Astrocyte (in vitro differentiated cells and primary cell): ENCODE measurements around the gene PEX5L. TPM values are rescaled to one million over a fixed set of nuclear protein-coding genes. Genes with fewer than 3 reads are reported as not detected.

Source experiments
- DNase-seq: peaks from one replicate; pipeline ENCODE4 v3.0.0-alpha.2; 2010; ENCODE audit warnings: low read depth
- FAIRE-seq: peaks from 2 replicates; lab custom pipeline; 2011; peaks lifted over from hg19 to GRCh38; lab: Jason Lieb, UNC
- H2AFZ ChIP-seq: 2 replicates; pipeline ENCODE4 v1.6.0; 2012; ENCODE audit warnings: low read depth, low read length, inconsistent platforms
- H3K27ac ChIP-seq: 2 replicates; pipeline ENCODE4 v1.5.1; 2011; ENCODE audit warnings: low read depth, low read length, inconsistent platforms
- H3K27me3 ChIP-seq: 2 replicates; pipeline ENCODE4 v1.6.0; 2011; ENCODE audit warnings: low read length, inconsistent platforms; ENCODE audit not compliant: insufficient read depth
- H3K36me3 ChIP-seq: 2 replicates; pipeline ENCODE4 v1.5.1; 2011; ENCODE audit warnings: low read length, inconsistent platforms; ENCODE audit not compliant: insufficient read depth
- H3K4me1 ChIP-seq: 2 replicates; pipeline ENCODE4 v1.5.1; 2011; ENCODE audit warnings: low read length, inconsistent platforms; ENCODE audit not compliant: insufficient read depth
- H3K4me2 ChIP-seq: 2 replicates; pipeline ENCODE4 v1.6.0; 2012; ENCODE audit warnings: low read length, inconsistent platforms
- H3K4me3 ChIP-seq: 2 replicates; pipeline ENCODE4 v1.5.1; 2011; ENCODE audit warnings: low read depth, mild to moderate bottlenecking, low read length, inconsistent platforms; ENCODE audit not compliant: insufficient read depth
- H3K79me2 ChIP-seq: 2 replicates; pipeline ENCODE4 v1.6.0; 2012; ENCODE audit warnings: mild to moderate bottlenecking, low read length, inconsistent platforms; ENCODE audit not compliant: insufficient read depth
- H3K9ac ChIP-seq: 2 replicates; pipeline ENCODE4 v1.6.0; 2012; ENCODE audit warnings: mild to moderate bottlenecking, low read length, inconsistent platforms
- H3K9me3 ChIP-seq: 2 replicates; pipeline ENCODE4 v1.5.1; 2012; ENCODE audit warnings: low read depth, mild to moderate bottlenecking, low read length, inconsistent platforms; ENCODE audit not compliant: insufficient read depth
- H4K20me1 ChIP-seq: 2 replicates; pipeline ENCODE4 v1.6.0; 2012; ENCODE audit warnings: low read length, inconsistent platforms; ENCODE audit not compliant: insufficient read depth
- H3K27ac Mint-ChIP-seq: one replicate; pipeline ENCODE4 v1.8.0; 2021; ENCODE audit warnings: mild to moderate bottlenecking, mixed read lengths; ENCODE audit not compliant: unreplicated experiment
- H3K27me3 Mint-ChIP-seq: one replicate; pipeline ENCODE4 v1.8.0; 2021; ENCODE audit warnings: low read depth, mixed read lengths; ENCODE audit not compliant: unreplicated experiment
- H3K36me3 Mint-ChIP-seq: one replicate; pipeline ENCODE4 v1.8.0; 2021; ENCODE audit warnings: low read depth, mixed read lengths; ENCODE audit not compliant: unreplicated experiment
- H3K4me1 Mint-ChIP-seq: one replicate; pipeline ENCODE4 v1.8.0; 2021; ENCODE audit warnings: low read depth, mixed read lengths; ENCODE audit not compliant: unreplicated experiment
- H3K4me3 Mint-ChIP-seq: one replicate; pipeline ENCODE4 v1.8.0; 2021; ENCODE audit warnings: mild to moderate bottlenecking, moderate library complexity, mixed read lengths; ENCODE audit not compliant: unreplicated experiment
- H3K9me3 Mint-ChIP-seq: one replicate; pipeline ENCODE4 v1.8.0; 2021; ENCODE audit warnings: mild to moderate bottlenecking, mixed read lengths; ENCODE audit not compliant: unreplicated experiment
- CTCF ChIP-seq: IDR thresholded peaks from 2 replicates; pipeline ENCODE4 v1.5.1; 2011; ENCODE audit warnings: low read depth, mild to moderate bottlenecking, inconsistent platforms, low read length, moderate library complexity; ENCODE audit not compliant: insufficient read depth
- EZH2 ChIP-seq: IDR thresholded peaks from 2 replicates; pipeline ENCODE4 v1.6.1; 2012; ENCODE audit warnings: mild to moderate bottlenecking, low read length, inconsistent platforms; ENCODE audit not compliant: insufficient read depth
- total RNA-seq: library from RNA; stranded (reverse); gene quantifications from 2 replicates; pipeline ENCODE4 v1.2.1, GENCODE V29; 2021

Gene PEX5L
- total RNA-seq, 1 donor from 2014 or later: 0.43 TPM

DNA sequence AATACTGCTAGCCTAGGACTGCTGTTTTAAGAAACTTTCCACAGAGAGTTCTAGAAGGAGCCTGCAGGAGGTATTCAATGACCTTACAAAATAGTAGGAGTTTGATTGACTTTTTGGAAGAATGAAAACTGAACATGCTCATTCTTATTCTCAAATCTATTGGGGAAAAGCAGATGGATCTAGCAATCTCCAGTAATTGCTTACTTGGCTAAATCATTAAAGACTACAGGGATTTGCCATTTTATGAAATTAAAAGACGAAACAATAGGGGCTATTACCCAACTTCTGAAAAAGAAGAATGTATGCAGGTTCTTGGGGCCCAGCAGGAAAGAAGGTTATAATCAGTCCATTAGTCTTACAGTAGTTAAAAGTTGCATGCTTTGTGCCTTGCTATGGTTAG, 29.9 kb upstream of the PEX5L start:
- no peak overlapping the region for H2AFZ ChIP-seq
- TF ChIP-seq EZH2: no peak
- no peak for TF ChIP-seq CTCF
- no peaks in the 10 kb centered on the region for H3K4me1 ChIP-seq
- no peaks in the 10 kb centered on the region for H3K36me3 ChIP-seq
- no peak for FAIRE-seq
- Mint-ChIP-seq H3K36me3 (no peaks in the 10 kb centered on the region), H3K27ac (no peak overlapping the region), H3K4me1 (no peaks in the 10 kb centered on the region), H3K4me3 (no peak overlapping the region), H3K9me3 (no peaks in the 10 kb centered on the region), H3K27me3 (no peaks in the 10 kb centered on the region)
- no peak overlapping the region for H3K9ac ChIP-seq
- H3K79me2 ChIP-seq: no peaks in the 10 kb centered on the region
- no peak for DNase-seq
- no peaks in the 10 kb centered on the region for H4K20me1 ChIP-seq
- no peaks in the 10 kb centered on the region for H3K9me3 ChIP-seq
- no peak overlapping the region for H3K4me2 ChIP-seq
- H3K27ac ChIP-seq: no peak overlapping the region
- no peaks in the 10 kb centered on the region for H3K27me3 ChIP-seq
- no peak overlapping the region for H3K4me3 ChIP-seq

DNA sequence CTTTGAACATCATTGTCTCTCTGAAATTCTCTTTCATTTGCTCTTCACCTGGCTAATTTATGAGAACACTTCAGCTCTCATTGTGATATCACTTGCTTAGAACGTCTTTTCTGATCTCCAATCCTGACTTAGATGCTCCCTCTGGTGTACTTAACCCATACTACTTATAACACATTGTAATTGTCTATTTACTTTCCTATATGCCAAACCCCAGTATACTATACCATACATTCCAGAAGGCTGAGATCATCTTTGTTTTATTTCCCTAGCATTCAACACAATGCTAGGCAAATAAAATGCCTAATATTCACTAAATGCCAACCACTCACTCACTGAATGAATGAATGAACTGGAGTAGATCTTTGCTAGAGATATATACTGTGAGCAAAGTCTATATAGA, 27.0 kb upstream of the PEX5L start:
- no peak overlapping the region for H3K4me2 ChIP-seq
- no peak overlapping the region for H3K27ac ChIP-seq
- no peak overlapping the region for H3K4me3 Mint-ChIP-seq
- no peaks in the 10 kb centered on the region for H3K27me3 Mint-ChIP-seq
- no peak overlapping the region for H3K4me3 ChIP-seq
- peaks cover 6% of the 10 kb centered on the region for H3K4me1 Mint-ChIP-seq
- no peak overlapping the region for H2AFZ ChIP-seq
- no peaks in the 10 kb centered on the region for H3K9me3 Mint-ChIP-seq
- TF ChIP-seq EZH2 (no peak), CTCF (no peak)
- H3K9ac ChIP-seq: no peak overlapping the region
- no peaks in the 10 kb centered on the region for H3K36me3 Mint-ChIP-seq
- no peaks in the 10 kb centered on the region for H3K9me3 ChIP-seq
- no peaks in the 10 kb centered on the region for H4K20me1 ChIP-seq
- no peaks in the 10 kb centered on the region for H3K4me1 ChIP-seq
- H3K79me2 ChIP-seq: no peaks in the 10 kb centered on the region
- DNase-seq (no peak), FAIRE-seq (no peak)
- H3K27ac Mint-ChIP-seq: no peak overlapping the region
- H3K27me3 ChIP-seq: no peaks in the 10 kb centered on the region
- H3K36me3 ChIP-seq: no peaks in the 10 kb centered on the region

DNA sequence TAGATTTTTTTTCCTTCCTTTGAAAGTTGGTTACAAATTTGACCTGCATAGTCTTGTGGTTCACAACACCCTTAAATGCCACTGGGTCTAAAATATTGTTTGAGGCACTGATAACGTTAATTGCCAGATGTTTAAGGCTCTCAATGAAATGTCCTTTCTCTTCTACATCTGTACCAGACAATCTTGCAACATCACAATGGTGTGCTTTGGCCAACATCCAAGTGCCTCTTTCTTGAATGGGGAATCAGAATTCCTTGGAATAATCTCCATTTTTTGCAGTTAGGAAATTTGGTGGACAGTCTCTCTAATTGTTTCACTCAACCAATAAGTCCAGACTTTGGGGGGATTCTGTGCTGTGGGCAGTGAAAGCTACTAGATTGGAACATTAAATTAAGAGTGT, 26.0 kb upstream of the PEX5L start:
- H3K4me3 ChIP-seq: no peak overlapping the region
- DNase-seq: no peak
- TF ChIP-seq EZH2 (no peak), CTCF (no peak)
- no peaks in the 10 kb centered on the region for H3K36me3 Mint-ChIP-seq
- H3K9me3 ChIP-seq: no peaks in the 10 kb centered on the region
- no peaks in the 10 kb centered on the region for H3K27me3 ChIP-seq
- H2AFZ ChIP-seq: no peak overlapping the region
- H3K27me3 Mint-ChIP-seq: no peaks in the 10 kb centered on the region
- no peaks in the 10 kb centered on the region for H3K4me1 ChIP-seq
- no peaks in the 10 kb centered on the region for H3K9me3 Mint-ChIP-seq
- FAIRE-seq: no peak
- H3K4me3 Mint-ChIP-seq: no peak overlapping the region
- no peak overlapping the region for H3K27ac ChIP-seq
- H3K36me3 ChIP-seq: no peaks in the 10 kb centered on the region
- H3K27ac Mint-ChIP-seq: no peak overlapping the region
- H3K4me1 Mint-ChIP-seq: peaks cover 11% of the 10 kb centered on the region
- H3K4me2 ChIP-seq: no peak overlapping the region
- H4K20me1 ChIP-seq: no peaks in the 10 kb centered on the region
- no peaks in the 10 kb centered on the region for H3K79me2 ChIP-seq
- no peak overlapping the region for H3K9ac ChIP-seq
